GM19193 (cell line): ENCODE measurements around the gene CDK12.

Experiments
- POLR2A ChIP-seq: IDR thresholded peaks from 4 replicates; pipeline ENCODE4 v1.6.1; 2011; ENCODE audit not compliant: insufficient read depth, insufficient read length; ENCODE audit errors: extremely low read depth

CDK12 gene

DNA sequence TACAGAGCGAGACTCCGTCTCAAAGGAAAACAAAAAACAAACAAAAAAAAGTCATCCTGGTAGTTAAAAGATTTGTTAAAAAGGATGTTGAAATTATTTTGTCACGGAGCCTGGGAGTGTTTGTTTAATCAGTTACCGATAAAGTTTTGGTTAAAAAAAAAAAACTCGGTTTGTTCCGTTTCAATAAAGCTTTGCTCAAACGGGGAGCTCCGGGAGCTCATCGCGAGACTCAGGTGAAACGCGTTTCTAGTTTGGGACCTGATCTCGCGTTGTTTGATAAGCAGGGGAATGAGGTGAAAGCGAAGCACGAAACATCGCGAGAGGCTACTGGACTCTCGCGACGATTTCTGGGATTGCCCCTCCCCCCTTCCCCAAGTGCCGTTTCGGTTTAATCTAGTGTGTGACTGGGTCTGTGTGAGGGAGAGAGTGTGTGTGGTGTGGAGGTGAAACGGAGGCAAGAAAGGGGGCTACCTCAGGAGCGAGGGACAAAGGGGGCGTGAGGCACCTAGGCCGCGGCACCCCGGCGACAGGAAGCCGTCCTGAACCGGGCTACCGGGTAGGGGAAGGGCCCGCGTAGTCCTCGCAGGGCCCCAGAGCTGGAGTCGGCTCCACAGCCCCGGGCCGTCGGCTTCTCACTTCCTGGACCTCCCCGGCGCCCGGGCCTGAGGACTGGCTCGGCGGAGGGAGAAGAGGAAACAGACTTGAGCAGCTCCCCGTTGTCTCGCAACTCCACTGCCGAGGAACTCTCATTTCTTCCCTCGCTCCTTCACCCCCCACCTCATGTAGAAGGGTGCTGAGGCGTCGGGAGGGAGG is at the start of gene CDK12:
TSS of gene CDK12 (plus strand) at position 374 of the 813 bp plus-strand sequence. CDS start 586 bp downstream, outside the sequence.
- TF ChIP-seq POLR2A = peak; percentile 97

DNA sequence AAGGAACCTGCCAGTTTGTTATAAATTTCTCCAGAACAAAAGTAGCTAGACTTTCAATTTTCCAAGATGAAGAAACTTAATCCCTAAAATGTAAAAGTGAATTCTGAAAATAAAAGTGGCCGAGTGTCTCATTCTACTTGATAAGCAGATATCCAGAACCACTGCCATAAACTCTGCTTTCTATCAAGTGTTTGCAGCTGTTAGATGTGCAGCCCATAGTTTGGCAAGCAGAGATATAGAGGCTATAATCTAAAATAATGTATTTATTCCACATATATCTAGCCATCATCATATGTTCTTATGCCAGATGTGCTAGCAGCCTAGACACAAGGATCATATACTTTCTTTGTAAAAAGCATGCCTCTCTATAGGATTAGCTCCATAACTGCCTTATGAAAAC is 45.1 kb upstream of the CDK12 start:
- TF ChIP-seq POLR2A = no peak

DNA sequence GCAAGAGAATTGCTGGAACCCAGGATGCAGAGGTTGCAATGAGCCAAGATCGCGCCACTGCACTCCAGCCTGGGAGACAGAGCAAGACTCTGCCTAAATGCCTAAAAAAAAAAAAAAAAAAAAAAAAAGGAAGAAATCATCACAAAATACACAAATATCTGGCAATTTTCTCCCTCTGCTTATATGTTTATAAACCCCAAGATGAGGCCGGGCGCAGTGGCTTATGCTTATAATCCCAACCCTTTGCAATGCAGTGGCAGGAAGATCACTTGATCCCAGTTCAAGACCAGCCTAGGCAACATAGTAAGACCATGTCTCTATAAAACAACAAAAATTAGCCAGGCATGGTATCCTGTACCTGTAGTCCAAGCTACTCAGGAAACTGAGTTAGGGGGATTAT is 31.7 kb upstream of the CDK12 start:
- no peak for TF ChIP-seq POLR2A

DNA sequence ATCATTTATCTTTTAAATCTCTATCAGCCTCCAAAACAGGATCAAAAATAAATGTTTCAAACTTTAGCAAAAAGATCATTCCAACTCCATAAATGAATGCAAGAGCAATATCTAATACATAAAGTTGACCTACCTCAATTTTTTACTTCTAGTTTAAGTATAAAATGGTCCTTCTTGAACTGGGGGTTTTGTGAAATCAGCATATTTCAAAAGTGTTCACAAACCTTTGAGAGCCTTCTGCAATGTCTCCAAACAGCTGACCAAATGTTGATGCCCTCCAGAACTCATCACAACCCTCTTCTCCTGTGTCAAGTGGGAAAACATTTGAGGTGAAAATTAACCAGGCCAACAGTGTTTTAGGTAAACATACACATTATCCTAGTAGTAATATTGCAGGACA is 18.0 kb upstream of the CDK12 start:
- TF ChIP-seq POLR2A = no peak

DNA sequence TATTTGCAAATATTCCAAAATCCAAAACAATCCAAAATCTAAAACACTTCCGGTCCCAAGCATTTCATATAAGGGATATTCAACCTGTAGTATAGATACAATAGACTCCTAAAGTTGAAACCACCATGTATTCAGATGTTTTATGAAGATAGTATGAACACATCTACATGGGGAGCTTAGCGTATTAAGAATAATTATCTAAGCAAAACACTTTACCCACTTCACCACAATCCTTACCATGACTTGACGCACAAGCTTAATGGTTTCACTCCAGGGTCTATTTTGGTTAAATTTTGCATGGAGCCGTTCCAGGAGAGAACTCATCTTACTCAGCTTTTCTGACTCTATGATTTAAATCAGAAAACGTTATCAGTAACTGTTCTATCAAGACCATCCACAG is 13.7 kb upstream of the CDK12 start:
- TF ChIP-seq POLR2A = no peak

DNA sequence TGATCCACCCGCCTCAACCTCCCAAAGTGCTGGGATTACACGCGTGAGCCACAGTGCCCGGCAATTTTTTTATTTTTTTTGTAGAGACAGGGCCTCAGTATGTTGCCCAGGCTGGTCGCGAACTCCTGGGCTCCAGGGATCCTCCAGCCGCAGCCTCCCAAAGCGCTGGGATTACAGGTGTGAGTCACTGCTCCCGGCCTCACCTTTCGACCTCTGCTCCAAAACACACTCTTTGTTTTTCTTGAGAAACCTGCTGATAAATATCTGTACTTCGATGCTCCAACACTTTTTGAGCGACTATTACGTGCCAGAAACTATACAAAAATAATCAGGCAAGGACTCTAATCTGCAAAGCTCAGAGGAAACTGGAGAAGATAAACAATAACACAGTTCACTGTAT is 11.2 kb upstream of the CDK12 start:
- no peak for TF ChIP-seq POLR2A

DNA sequence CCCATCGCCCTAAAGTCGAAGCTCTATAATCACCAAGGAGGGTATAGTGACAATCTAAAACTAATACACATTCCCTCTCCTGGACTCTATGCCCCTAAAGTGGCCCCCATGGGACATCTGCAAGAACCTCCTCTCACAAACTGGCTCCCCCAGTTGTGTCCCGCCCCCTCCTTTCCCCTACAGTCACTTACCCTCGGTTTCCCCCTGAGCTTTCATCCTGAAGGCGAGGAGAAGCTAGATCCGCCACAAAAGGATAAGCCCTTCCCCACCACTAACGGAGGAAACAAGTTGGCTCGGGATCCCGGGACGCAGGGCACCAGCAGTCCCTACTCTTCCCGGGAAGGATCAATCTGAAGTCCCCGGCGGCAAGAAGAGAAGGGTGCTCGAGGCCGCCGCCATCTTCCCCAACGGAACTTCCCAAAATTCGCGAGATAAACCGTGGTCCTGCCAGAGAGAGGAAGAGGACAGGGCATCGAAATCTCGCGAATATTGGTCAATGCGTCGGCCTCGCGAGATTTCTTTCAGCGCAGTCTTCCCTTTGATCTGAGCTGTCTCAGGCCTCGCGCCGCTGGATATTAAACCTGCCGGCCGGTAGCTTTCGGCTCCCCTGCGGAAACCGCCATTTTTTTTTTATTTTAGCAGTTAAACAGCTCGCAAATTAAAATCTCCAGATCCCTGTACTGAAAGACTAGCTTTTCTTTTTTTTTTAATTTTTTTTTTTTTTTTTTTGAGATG is 10.3 kb upstream of the CDK12 start, which contains the start of gene MED1:
TSS of gene MED1 (minus strand) at position 417 of the 735 bp plus-strand sequence. CDS start at position 216, 201 bp downstream.
- peak; percentile 88 for TF ChIP-seq POLR2A

DNA sequence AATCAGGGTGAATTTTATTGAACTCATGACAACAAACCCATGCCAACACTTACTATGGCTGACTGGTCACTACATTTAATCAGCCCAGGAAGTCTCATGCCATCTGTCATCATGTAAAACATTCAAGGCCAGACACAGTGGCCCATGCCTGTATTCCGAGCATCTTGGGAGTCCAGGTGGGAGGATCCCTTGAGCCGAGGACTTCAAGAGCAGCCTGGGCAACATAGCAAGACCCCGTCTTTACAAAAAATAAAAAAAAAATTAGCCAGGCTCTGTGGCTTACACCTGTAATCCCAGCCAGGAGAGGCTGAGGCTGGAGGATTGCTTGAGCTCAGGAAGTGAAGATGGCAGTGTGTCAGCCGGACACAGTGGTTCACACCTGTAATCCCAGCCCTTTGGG is 5.4 kb upstream of the CDK12 start:
- no peak for TF ChIP-seq POLR2A

DNA sequence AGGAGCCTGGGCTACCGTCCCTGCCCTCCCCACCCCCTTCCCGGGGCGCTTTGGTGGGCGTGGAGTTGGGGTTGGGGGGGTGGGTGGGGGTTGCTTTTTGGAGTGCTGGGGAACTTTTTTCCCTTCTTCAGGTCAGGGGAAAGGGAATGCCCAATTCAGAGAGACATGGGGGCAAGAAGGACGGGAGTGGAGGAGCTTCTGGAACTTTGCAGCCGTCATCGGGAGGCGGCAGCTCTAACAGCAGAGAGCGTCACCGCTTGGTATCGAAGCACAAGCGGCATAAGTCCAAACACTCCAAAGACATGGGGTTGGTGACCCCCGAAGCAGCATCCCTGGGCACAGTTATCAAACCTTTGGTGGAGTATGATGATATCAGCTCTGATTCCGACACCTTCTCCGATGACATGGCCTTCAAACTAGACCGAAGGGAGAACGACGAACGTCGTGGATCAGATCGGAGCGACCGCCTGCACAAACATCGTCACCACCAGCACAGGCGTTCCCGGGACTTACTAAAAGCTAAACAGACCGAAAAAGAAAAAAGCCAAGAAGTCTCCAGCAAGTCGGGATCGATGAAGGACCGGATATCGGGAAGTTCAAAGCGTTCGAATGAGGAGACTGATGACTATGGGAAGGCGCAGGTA is 762 bp downstream of the CDK12 start:
- no peak for TF ChIP-seq POLR2A

DNA sequence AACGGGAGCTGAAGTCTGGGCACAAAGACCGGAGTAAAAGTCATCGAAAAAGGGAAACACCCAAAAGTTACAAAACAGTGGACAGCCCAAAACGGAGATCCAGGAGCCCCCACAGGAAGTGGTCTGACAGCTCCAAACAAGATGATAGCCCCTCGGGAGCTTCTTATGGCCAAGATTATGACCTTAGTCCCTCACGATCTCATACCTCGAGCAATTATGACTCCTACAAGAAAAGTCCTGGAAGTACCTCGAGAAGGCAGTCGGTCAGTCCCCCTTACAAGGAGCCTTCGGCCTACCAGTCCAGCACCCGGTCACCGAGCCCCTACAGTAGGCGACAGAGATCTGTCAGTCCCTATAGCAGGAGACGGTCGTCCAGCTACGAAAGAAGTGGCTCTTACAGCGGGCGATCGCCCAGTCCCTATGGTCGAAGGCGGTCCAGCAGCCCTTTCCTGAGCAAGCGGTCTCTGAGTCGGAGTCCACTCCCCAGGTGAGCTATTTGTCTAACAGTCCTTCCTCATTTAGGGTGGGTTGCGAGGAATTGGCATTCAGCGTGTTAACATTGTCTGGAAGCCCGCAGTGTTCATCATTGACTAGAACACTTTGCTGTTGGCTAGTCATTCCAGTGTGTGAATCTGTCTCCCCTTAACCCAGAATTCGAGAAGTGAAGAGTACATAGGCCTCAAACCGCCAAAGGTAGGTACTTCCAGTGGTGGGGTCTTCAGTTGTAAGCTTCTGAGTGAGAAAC is 1.5 kb downstream of the CDK12 start:
- TF ChIP-seq POLR2A = no peak

DNA sequence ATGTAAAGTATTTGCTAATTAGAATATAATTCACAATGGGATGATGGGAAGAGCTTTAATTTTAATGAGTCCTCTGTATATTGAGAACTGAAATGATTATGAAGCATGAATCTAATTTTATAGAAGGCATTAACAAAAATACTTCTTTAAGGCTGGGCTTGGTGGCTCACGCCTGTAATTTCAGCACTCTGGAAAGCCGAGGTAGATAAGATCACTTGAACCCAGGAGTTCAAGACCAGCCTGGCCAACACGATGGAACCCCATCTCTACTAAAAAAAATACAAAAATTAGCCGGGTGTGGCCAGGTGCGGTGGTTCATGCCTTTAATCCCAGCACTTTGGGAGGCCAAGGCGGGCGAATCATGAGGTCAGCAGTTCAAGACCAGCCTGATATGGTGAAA is 12.0 kb downstream of the CDK12 start:
- no peak for TF ChIP-seq POLR2A

DNA sequence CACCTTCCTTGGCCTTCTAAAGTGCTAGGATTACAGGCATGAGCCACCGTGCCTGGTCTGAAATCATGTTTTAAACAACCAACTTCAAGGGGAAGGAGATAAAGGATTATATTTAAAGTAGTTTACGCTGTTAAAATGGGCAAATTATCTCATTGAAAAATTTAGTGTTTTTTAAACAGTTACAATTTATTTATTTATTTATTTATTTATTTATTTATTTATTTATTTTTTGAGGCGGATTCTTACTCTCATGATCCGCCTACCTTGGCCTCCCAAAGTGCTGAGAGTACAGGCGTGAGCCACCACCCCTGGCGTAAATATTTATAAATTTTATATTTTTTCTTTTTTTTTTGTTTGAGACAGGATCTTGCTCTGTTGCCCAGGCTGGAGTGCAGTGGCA is 22.2 kb downstream of the CDK12 start:
- no peak for TF ChIP-seq POLR2A

DNA sequence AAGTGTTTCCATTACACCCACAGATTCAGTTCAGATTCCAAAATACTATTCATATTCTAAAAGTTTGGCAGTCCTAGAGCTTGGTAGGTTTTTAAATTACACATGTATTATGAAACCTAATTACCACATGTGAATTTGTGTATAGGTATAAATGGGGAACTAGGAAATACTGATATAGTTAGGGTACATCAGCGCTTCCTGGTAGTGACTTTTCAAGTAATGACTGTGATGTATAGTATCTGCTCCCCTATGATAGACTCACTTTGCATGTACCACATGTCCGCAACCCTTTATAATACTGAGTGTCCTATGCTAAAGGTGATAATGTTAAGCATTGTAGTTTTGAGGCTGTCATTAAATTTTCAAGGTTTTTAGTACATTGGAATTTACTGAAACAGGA is 22.9 kb downstream of the CDK12 start:
- no peak for TF ChIP-seq POLR2A

DNA sequence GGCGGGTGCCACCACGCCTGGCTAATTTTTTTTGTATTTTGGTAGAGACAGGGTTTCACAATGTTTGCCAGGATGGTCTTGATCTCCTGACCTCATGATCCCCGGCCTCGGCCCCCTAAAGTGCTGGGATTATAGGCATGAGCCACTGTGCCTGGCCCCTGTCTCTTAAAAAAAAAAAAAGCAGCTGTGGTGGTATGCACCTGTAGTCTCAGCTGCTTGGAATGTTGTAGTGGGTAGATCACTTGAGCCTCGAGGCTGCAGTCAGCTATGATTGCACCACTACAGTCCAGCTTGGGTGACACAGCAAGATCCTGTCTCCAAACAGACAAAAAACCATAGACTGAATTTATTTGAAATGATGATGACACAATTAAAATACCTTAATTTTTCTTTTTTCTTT is 24.3 kb downstream of the CDK12 start:
- no peak for TF ChIP-seq POLR2A

DNA sequence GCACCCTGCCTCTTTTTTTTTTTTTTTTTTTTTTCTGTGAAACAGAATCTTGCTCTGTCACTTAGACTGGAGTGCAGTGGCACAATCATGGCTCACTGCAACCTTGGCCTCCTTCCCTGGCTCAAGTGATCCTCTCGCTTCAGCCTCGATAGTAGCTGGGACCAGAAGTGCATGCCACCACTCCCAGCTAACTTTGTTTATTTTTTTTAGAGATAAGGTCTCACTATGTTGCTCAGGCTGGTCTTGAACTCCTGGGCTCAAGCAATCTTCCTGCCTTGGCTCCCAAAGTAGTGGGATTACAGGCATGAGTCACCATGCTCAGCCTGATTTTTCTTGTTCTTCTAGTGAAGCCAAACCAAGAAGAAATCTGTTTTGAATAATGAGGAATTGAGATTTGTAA is 25.0 kb downstream of the CDK12 start:
- no peak for TF ChIP-seq POLR2A
